Stimulated activated naive CD8-positive, alpha-beta T cell treated with anti-CD3 and anti-CD28 coated beads, Interleukin-15, amount 100 ng/mL, for 72 hours (primary cell): ENCODE results near the gene FGF16.
A peak's percentile ranks its signal among the peaks of the same experiment; 100 is the strongest.

ENCODE experiments used
- ATAC-seq: fragments of 150-1000 bp; cut with Tn5 transposase; 2 replicates; pipeline ENCODE4 v1.10.0; 2021; ENCODE audit warnings: mild to moderate bottlenecking, moderate library complexity
- DNase-seq, 2 donors: peaks; one replicate each; pipeline ENCODE4 v3.0.0; 2021 to 2022
- H3K27ac Mint-ChIP-seq, 2 donors: one replicate each; pipeline ENCODE4 v1.8.0; 2022; ENCODE audit warnings: mild to moderate bottlenecking in 2 of 2, mixed read lengths in 2 of 2, moderate library complexity in 2 of 2
- H3K27me3 Mint-ChIP-seq: one replicate; pipeline ENCODE4 v1.8.0; 2022; ENCODE audit warnings: mixed read lengths
- H3K4me1 Mint-ChIP-seq: one replicate; pipeline ENCODE4 v1.8.0; 2022; ENCODE audit warnings: mild to moderate bottlenecking, mixed read lengths
- H3K4me3 Mint-ChIP-seq, 2 donors: one replicate each; pipeline ENCODE4 v1.8.0; 2022; ENCODE audit warnings: mild to moderate bottlenecking in 2 of 2, mixed read lengths in 2 of 2, moderate library complexity in 1 of 2
- H3K9me3 Mint-ChIP-seq, 2 donors: one replicate each; pipeline ENCODE4 v1.8.0; 2022; ENCODE audit warnings: mixed read lengths in 2 of 2

Gene FGF16

DNA sequence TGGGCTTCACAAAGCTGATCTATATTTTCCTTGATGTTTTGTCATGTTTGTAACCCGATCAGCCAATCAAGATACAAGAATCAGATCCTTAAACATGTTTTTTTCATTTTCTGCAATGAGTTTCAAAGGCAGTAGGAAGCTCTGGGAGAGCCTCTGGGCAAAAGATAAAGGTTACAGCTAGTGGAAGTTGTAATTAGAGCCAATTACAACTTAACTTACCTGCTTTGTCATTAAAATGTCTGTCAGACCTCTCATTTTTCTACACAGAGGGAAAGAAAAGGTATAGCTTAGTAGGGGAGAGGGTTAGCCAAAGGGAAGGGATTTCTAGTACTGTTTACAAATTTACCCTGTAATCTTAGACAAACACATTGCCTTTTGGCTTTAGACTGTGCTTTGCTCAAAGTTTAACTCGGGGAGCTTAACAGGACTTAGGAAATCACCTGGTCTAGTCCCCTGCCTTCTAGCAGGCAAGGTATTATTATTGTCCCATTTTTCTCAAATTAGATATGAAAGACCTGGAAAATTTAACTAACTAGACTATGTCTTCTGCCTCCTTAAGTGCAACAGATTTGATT lies 55.8 kb downstream of the FGF16 start:
- no peaks in the 10 kb centered on the region for H3K9me3 Mint-ChIP-seq
- no peaks in the 10 kb centered on the region for H3K4me1 Mint-ChIP-seq
- DNase-seq (no peak), ATAC-seq (no peak)
- peak overlapping the region in 1 of 2 donors; percentile 74 for H3K27ac Mint-ChIP-seq
- H3K4me3 Mint-ChIP-seq = no peak overlapping the region
- no peaks in the 10 kb centered on the region for H3K27me3 Mint-ChIP-seq

GRCh38 chrX:77505227-77505626 lies 58.0 kb downstream of the FGF16 start:
- H3K4me1 Mint-ChIP-seq = no peaks in the 10 kb centered on the region
- no peaks in the 10 kb centered on the region for H3K27me3 Mint-ChIP-seq
- ATAC-seq (no peak), DNase-seq (no peak)
- H3K27ac Mint-ChIP-seq = no peak overlapping the region
- no peaks in the 10 kb centered on the region for H3K9me3 Mint-ChIP-seq
- no peak overlapping the region for H3K4me3 Mint-ChIP-seq
